ENCODE results near the gene CLPSL2.

- TF ChIP-seq POLR2AphosphoS5 (IDR thresholded peaks at IDR 0.05; ENCODE audit: low read depth, low read length) (no peak), POLR2A (IDR thresholded peaks at IDR 0.05; ENCODE audit: low read depth, low read length) (no peak)
Measured at GRCh38 chr6:35739645-35740524, 36.5 kb upstream of the CLPSL2 start.

All from GM12891 (cell line).